Left renal cortex interstitium (tissue), 4 donors: ENCODE results near the gene C17orf67. TPM values are rescaled to one million over a fixed set of nuclear protein-coding genes. Genes with fewer than 3 reads are reported as not detected.

Experiments
- DNase-seq, 4 donors: peaks; one replicate each; pipeline ENCODE4 v3.0.0-alpha.2; 2013; ENCODE audit warnings: low read depth in 4 of 4, low spot score in 2 of 4, missing footprints in 1 of 4
- polyA plus RNA-seq, 4 donors: library from polyadenylated mRNA; unstranded; fragments of 120-200 nt; gene quantifications; one replicate each; pipeline ENCODE4 v1.2.1, GENCODE V29; 2013; ENCODE audit not compliant: insufficient read length in 4 of 4

Gene C17orf67
- polyA plus RNA-seq = 1 to 10 TPM in 3 of 4 donors, under 1 TPM in 1; 0.65 to 1.8 (median 1.5) TPM

DNA sequence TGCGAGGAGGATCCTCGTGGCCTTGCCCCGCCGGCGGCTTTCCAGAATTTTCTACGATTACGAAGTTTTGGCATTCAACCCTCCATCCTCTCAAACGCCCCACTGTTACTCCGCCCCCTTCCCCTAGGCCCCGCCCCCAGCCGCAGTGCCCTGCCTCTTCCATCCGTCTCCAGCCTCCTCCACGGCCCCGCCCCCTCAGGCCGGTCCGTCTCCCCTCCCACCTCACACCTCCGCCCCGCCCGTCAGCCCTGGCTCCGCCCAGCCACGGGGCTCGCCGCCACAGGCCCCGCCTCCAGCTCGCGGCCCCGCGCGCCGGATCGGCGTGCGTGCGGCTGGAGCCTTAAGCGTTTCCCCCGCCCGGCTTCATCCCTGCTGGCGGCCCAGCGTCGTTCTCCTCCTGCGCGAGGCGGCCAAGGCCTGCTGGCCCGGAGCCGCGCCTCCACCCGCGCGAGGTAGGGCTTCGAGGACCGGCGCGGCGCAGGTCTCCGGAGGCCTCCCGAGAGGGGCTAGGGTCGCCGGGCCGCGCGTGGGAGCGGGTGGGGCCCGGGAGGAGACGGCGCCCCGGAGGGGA is at the start of gene C17orf67, which contains the start of gene DGKE:
C17orf67 (minus strand) TSS at position 112 of the 571 bp plus-strand sequence. CDS start 18,110 bp downstream, outside the sequence.
DGKE (plus strand) TSS at position 343 of the 571 bp plus-strand sequence. CDS start 645 bp downstream, outside the sequence.
- peak in 3 of 4 donors; percentile 75 to 89 (median 84) for DNase-seq

GRCh38 chr17:56881685-56882295 is 48.1 kb upstream of the C17orf67 start:
- no peak for DNase-seq

DNA sequence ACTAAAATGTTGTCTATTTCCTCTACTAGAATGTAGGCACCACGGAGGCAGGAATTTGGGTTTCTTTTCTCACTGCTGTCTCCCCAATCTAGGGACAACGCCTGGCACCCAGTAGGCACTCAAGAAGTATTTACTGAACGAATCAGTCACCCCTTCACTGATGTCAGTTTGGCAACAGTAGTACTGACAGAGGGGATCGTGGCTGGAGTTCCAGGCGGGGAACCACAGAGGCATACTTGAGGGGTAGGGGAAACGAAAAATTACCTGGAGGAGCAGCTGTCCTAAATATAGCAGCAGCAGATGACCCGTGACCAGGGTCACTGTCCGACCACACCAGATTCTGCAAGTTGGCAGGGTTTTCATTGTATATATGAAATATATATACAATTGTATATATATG is 46.9 kb upstream of the C17orf67 start:
- DNase-seq = no peak

DNA sequence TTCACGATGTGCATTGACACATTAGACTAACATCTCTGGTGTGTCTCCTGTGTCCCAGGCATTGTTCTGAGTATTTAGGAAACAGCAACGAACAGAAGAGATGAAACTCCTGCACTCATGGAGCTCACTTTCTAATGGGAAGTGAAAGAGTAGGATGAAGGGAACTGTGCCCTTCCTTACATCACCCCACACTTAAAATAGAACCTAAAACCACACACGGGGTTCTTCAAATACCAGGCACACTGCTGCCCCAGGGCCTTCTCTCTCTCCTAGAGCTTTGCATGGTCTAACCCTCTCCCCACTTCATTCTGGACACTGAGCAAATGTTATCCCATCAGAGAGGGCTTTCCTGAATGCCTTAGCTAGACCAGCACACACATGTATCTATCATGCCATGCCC is 46.4 kb upstream of the C17orf67 start:
- no peak for DNase-seq

DNA sequence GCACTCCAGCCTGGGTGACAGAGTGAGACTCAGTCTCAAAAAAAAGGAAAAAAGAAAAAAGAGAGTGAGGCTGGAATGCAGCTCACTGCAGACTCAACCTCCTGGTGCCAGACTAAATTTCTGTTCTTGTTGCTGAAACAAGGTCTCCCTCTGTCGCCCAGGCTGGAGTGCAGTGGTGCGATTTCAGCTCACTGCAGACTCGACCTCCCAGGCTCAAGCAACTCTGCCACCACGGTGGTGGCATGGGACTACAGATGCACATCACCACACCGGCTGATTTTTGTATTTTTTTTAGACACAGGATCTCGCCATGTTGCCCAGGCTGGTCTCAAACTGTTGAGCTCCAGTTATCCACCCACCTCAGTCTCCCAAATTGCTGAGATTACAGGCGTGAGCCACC is 45.6 kb upstream of the C17orf67 start:
- DNase-seq = no peak

- DNase-seq = no peak
Observed at GRCh38 chr17:56876766-56877179, 43.1 kb upstream of the C17orf67 start.

DNA sequence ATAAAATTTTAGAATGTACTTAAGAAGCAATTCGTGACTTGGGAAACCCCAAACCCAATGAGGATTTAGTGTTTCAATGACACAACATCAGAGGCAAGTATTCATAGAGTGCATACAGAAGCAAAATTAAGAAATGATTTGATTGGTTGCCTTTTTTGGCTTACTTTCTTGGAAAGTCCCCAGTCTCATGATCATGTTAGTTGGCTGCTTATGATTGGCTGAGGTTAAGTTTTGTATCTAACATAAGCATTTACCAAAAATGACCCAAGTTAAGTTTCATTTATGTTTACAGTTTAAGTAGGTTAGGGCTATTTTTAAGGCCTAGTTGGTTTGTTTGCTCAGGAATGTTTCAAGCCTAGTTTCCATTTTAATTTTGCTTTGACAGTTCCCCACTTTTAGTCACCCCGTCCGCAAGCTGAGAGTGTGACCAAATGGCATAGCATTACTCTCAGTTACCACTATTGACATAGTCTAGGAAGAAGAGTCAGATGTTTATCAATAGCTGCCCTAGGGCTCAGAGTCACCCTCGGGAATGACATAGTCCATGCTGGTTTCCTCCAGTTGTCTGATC is 36.4 kb upstream of the C17orf67 start:
- no peak for DNase-seq

DNA sequence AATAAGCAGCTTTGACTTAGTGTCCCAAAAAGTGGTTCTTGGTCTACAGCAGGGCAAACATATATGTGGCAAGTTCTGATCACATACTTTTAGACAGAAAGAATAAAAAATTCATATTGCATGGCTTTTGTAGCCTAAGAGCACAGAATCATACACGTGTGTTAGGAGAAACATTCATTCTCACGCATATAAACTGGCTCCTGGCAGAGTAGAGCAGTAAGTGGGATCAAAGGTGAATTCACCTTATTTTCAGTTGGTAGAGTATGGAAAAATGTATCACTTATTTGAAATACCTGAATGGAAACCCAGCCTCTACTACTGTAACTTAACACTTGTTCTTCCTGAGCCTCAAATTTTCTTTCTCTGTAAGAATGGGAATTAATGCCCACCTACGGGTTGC is 35.0 kb upstream of the C17orf67 start:
- DNase-seq = no peak

DNA sequence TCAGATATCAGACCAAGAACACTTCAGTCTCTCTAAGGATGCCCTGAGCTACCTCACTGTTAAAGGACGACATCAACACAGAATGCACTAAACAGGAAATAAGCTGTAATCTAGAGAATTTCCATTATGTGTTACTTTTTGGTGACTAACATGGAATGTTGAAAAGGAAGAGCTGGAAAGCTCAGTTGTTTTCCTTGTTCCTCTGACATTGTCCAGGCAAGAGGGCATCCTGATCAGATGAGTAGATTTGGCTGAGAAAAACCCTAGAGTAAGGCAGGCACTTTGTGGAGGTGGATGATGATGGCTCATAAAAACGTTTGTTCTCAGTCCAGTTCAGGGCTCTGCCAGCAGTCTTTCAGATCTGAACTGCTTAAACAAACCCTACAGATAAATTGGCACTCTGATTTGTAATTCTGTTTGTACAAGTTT is 34.2 kb upstream of the C17orf67 start:
- no peak for DNase-seq

GRCh38 chr17:56866496-56866895 is 32.8 kb upstream of the C17orf67 start:
- DNase-seq = no peak

GRCh38 chr17:56866076-56866475 is 32.4 kb upstream of the C17orf67 start:
- DNase-seq = no peak

- DNase-seq = no peak
Observed at GRCh38 chr17:56863974-56864373, 30.3 kb upstream of the C17orf67 start.

DNA sequence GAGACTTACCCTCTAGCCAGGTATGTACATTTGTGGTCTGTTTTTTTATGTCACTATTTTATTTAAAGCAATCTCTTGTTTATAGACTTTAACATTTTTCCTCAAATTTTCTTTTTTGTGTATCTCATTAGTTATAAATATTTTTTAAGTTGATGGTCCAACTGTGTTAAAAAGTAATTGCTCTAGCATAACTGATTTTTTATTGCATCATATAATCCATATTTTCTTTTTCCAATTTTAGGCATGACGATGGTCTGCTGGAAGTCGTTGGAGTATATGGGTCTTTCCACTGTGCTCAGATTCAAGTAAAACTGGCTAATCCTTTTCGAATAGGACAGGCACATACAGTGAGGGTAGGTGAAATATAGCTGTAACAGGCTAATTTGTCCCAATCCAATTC is 28.2 kb upstream of the C17orf67 start:
- no peak for DNase-seq

DNA sequence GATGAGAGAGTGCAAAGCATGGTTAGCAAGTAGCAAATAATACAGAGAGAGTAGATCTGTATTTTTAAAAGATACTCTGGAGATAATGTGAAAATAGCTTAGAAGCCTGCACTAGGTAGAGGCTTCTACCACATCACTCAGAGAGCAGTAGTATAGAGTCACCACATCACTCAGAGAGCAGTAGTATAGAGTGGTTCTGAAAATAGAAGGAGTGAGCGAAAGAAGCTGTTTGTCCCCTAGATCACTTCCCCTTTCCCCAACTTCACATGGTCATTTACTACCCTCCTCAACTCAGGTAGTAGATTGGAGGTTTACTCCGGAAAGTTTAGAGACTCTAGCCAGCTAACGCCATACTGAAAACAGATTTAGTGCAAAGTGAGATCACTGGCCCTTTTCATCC is 17.3 kb upstream of the C17orf67 start:
- DNase-seq = no peak

- no peak for DNase-seq
Observed at GRCh38 chr17:56850591-56850990, 16.9 kb upstream of the C17orf67 start.

DNA sequence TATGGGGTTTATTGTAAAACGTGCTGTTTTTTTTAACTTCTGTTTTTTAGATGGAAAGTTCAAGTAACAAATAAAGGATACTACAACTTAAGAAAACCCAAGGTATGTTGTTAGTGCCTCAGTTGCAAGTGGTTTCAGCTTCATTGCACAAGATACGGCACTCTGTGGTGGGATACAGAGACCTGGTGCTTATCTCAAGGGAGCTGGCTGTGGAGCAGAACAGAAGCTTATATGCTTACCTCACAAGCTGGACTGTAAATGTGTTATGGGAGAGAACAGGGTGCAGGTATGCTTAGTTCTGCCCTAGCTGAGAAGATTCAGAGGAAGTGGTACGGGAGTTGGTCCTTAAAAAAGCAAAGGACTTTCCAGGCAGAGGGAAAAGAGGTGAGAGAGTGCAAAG is 15.4 kb upstream of the C17orf67 start:
- no peak for DNase-seq

- no peak for DNase-seq
Observed at GRCh38 chr17:56847106-56847505, 13.4 kb upstream of the C17orf67 start.

GRCh38 chr17:56845934-56846333 is 12.2 kb upstream of the C17orf67 start:
- no peak for DNase-seq

- no peak for DNase-seq
Observed at GRCh38 chr17:56842577-56842976, 8.9 kb upstream of the C17orf67 start.

DNA sequence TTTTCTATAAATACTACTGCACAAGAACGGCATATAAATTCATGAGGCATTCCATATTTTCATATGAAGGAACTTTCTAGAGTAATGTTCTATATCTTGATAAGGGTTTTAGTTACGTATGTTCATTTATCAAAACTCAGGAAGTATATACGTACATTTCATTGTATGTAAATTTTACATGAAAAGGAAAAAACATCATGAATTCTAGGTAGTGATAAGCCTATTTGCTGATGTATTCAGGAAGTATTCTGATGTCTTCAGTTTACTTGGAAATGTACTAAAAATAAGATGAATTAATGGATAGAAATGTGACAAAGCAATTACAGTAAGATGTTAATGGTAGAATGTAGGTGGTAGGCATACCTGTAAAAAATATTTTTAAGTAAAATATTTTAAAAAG is 5.0 kb upstream of the C17orf67 start:
- DNase-seq = no peak

- DNase-seq = no peak
Observed at GRCh38 chr17:56835264-56835585, 1.5 kb upstream of the C17orf67 start.
